ENCODE measurements around the gene ZNHIT1. TPM values are rescaled to one million over a fixed set of nuclear protein-coding genes. Genes with fewer than 3 reads are reported as not detected.
"Not testable (repeated sequence)": the region's sequence is repeated elsewhere in the genome, so short reads cannot be mapped to it uniquely, and the experiment has no call there.

The ZNHIT1 gene
- total RNA-seq, 2 donors from 2014 or later, result 75.2 to 109 TPM

DNA sequence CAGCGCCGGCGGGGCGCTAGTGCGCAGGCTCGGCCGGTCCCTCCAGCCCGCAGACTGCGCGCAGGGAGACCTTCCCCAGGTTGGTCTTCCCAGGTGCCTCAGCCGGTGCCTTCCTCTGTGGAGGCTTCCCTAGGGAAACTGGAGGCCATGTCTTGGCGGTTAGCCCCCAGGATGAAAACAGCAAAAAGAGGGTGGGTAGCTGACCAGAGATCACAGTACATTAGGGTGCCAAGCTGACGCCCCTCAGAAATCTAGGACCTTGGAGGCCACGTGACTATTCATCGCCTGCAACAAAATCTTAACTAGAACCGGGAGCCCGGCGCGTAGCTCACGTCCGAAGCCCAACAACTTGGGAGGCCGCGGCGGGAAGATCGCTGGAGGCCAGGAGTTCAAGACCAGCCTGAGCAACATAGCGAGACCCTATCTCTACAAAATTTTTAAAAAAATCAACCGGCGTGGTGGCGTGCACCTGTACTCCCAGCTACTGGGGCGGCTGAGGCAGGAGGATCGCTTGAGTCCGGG, 27.2 kb downstream of the ZNHIT1 start:
- intact Hi-C loops (cut with DNase I), result loop anchor here (2.0 kb wide), 1 partner anchor 28 kb away; the partner anchor contains the start of gene PLOD3
- peak overlapping the region; percentile 97 for H3K27ac ChIP-seq
- peaks cover 0 to 2% of the 10 kb centered on the region in 2 donors for H3K36me3 ChIP-seq
- H3K4me1 ChIP-seq (replicated peaks), result peaks cover 3% of the 10 kb centered on the region
- TF ChIP-seq POLR2A (IDR thresholded peaks at IDR 0.05) (no peak), POLR2AphosphoS5 (IDR thresholded peaks at IDR 0.05) (no peak)
- TF ChIP-seq, protein P1, sequence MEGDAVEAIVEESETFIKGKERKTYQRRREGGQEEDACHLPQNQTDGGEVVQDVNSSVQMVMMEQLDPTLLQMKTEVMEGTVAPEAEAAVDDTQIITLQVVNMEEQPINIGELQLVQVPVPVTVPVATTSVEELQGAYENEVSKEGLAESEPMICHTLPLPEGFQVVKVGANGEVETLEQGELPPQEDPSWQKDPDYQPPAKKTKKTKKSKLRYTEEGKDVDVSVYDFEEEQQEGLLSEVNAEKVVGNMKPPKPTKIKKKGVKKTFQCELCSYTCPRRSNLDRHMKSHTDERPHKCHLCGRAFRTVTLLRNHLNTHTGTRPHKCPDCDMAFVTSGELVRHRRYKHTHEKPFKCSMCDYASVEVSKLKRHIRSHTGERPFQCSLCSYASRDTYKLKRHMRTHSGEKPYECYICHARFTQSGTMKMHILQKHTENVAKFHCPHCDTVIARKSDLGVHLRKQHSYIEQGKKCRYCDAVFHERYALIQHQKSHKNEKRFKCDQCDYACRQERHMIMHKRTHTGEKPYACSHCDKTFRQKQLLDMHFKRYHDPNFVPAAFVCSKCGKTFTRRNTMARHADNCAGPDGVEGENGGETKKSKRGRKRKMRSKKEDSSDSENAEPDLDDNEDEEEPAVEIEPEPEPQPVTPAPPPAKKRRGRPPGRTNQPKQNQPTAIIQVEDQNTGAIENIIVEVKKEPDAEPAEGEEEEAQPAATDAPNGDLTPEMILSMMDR (IDR thresholded peaks at IDR 0.05), result no peak
- H3K27me3 ChIP-seq (replicated peaks; ENCODE audit: insufficient read depth), result no peaks in the 10 kb centered on the region
- DNase-seq (ENCODE audit: low spot score), result no peak
- no peaks in the 10 kb centered on the region for H3K9me3 ChIP-seq
- 28% methylated on average over 32 of the region's 32 CpGs for WGBS
- H3K4me3 ChIP-seq, result peak overlapping the region; percentile 54 to 78

DNA sequence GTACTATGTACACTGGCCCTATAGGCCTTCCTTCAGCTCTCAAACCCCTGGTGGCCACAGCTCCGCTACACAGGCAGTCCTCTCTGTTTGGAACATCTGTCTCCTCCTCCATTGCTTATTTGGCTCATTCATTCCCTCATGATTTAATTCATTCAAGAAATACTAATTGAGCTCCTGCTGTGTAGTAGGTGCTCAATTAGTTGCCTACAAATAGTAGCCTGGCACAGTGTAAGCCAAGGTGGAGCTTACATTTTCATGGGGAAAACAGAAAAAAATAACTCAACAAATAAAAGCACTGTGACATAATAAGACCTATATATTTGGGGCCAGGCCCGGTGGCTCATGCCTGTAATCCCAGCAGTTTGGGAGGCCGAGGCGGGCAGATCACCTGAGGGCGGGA, 30.3 kb downstream of the ZNHIT1 start:
- Histone ChIP-seq H3K36me3 (no peaks in the 10 kb centered on the region), H3K27ac (no peak overlapping the region), H3K9me3 (no peaks in the 10 kb centered on the region), H3K4me1 (replicated peaks) (peaks cover 7% of the 10 kb centered on the region), H3K27me3 (replicated peaks; ENCODE audit: insufficient read depth) (no peaks in the 10 kb centered on the region), H3K4me3 (no peak overlapping the region)
- intact Hi-C loops (cut with DNase I), result no loop called here
- TF ChIP-seq POLR2A (IDR thresholded peaks at IDR 0.05) (no peak), POLR2AphosphoS5 (IDR thresholded peaks at IDR 0.05) (no peak)
- TF ChIP-seq, protein P1 (IDR thresholded peaks at IDR 0.05), result no peak
- DNase-seq (ENCODE audit: low spot score), result no peak
- 97% methylated on average over 5 of the region's 5 CpGs for WGBS

DNA sequence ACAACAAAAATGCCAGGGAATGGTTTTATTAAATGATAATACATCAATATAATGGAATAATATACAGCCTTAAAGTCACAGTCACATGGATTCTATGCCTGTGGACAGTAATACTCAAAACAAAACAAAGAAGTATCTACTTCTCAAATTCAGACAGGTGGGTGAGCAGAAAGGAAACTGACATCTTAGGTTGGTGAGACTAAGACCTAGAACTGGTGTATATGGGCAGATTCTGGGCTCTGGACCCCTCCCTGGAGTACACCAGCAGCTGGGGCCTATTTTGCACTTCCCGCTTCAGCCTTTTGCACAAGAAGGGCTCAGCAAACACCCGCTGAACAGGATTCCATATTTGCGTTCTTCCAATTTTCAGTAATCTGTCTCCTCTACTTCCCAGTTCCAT, 32.4 kb downstream of the ZNHIT1 start:
- H3K9me3 ChIP-seq, result no peaks in the 10 kb centered on the region
- WGBS, result 91% methylated on average over 3 of the region's 3 CpGs

DNA sequence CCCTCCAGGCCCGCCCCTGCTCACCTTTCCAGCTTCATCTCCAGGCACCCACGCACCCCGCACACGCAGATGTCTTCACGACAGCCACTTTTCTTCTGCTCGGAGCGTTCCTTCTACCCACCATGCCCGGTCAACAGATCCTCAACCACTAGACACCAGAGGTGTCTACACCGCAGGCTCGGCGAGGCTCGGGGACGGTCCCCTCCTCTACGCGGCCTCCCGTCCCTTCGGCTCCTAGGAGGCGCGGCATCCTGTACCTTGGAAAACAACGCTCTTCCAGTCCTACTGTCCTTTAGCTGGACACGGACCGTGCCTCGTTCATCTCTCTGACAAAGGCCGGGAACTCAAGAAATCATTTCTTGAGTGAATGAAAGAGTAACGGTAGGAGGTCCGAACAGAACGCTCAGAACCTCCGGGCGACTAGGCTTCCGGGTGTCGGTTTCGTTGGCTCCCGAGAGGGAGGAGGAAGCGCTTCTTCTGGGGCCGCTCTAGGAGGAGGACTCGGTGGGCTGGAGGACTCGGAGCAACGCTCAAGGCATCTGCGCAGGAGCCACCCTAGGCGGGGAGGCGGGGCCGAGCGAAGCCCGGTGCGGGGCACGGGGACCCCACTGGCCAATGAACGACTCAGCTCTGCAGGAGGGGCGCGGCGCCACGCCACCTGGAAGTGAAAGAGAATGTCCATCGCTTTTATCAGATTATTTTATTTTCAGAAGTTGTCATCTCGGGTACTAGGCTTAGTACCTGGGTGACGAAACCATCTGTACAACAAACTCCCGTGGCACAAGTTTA, 34.1 kb downstream of the ZNHIT1 start:
- Histone ChIP-seq H3K36me3 (no peaks in the 10 kb centered on the region), H3K27me3 (replicated peaks; ENCODE audit: insufficient read depth) (no peaks in the 10 kb centered on the region), H3K4me3 (peak overlapping the region; percentile 51 to 52), H3K9me3 (no peaks in the 10 kb centered on the region), H3K4me1 (replicated peaks) (peaks cover 7% of the 10 kb centered on the region), H3K27ac (peak overlapping the region; percentile 41 to 54)
- TF ChIP-seq POLR2AphosphoS5 (IDR thresholded peaks at IDR 0.05) (peak; percentile 94), POLR2A (IDR thresholded peaks at IDR 0.05) (no peak)
- TF ChIP-seq, protein P1 (IDR thresholded peaks at IDR 0.05), result peak in 1 of 4 experiments; percentile 14
- peak; percentile 96 for DNase-seq (ENCODE audit: low spot score)
- intact Hi-C loops (cut with DNase I), result no loop called here
- under 1% methylated on average over 52 of the region's 55 CpGs for WGBS

More for the DNA sequence above, 32.4 kb downstream of the ZNHIT1 start:
- TF ChIP-seq POLR2A (IDR thresholded peaks at IDR 0.05) (no peak), POLR2AphosphoS5 (IDR thresholded peaks at IDR 0.05) (no peak)
- TF ChIP-seq, protein P1 (IDR thresholded peaks at IDR 0.05), result no peak
- intact Hi-C loops (cut with DNase I), result no loop called here
- Histone ChIP-seq H3K4me3 (no peak overlapping the region), H3K4me1 (replicated peaks) (peaks cover 7% of the 10 kb centered on the region), H3K27ac (no peak overlapping the region), H3K36me3 (no peaks in the 10 kb centered on the region), H3K27me3 (replicated peaks; ENCODE audit: insufficient read depth) (no peaks in the 10 kb centered on the region)
- DNase-seq (ENCODE audit: low spot score), result no peak

DNA sequence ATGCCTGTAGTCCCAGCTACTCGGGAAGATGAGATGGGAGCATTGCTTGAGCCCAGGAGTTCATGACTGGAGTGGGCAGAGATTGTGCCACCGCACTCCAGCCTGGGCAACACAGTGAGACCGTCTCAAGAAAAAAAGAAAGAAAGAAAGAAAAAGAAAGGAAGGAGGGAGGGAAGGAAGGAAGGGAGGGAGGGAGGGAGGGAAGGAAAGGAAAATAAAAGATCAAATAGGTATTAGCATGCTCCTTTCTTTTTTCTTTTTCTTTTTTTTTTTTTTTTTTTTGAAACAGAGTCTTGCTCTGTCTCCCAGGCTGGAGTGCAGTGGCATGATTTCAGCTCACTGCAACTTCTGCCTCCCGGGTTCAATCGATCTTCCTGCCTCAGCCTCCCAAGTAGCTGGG, 35.2 kb downstream of the ZNHIT1 start:
- WGBS, result 84% methylated on average over 5 of the region's 5 CpGs
- H3K36me3 ChIP-seq; H3K27ac ChIP-seq; H3K27me3 ChIP-seq (replicated peaks; ENCODE audit: insufficient read depth); intact Hi-C loops (cut with DNase I); DNase-seq (ENCODE audit: low spot score); H3K4me1 ChIP-seq (replicated peaks); H3K9me3 ChIP-seq; H3K4me3 ChIP-seq: not testable (repeated sequence)

All from prostate gland (tissue), 2 donors.